HG03558 (cell line): ENCODE measurements around the gene ZDHHC11.
"Not testable (repeated sequence)": the region's sequence is repeated elsewhere in the genome, so short reads cannot be mapped to it uniquely, and the experiment has no call there.

Source experiments
- ATAC-seq: cut with Tn5 transposase; IDR thresholded peaks from one replicate; pipeline ENCODE4 v1.9.1; 2021; ENCODE audit warnings: moderate number of reproducible peaks; ENCODE audit not compliant: unreplicated experiment; ENCODE audit errors: extremely low read depth

The ZDHHC11 gene

GRCh38 chr5:816176-816575 lies 34.6 kb downstream of the ZDHHC11 start:
- no peak for ATAC-seq

DNA sequence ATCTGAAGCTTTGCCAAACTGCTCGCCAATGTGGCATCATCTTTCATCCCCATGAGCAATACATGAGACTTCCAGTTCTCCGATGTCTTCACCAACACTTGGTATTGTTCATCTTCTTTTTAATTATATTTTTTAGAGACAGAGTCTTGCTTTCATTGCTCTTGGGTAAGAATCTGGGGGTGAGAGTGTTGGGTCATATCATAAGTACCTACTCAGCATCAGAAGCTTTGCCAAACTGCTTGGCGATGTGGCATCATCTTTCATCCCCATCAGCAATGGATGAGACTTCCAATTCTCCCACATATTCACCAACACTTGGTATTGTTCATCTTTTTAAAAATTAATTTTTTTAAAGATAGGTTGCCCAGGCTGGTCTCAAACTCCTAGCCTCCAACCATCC lies 35.3 kb downstream of the ZDHHC11 start:
- ATAC-seq: no peak

DNA sequence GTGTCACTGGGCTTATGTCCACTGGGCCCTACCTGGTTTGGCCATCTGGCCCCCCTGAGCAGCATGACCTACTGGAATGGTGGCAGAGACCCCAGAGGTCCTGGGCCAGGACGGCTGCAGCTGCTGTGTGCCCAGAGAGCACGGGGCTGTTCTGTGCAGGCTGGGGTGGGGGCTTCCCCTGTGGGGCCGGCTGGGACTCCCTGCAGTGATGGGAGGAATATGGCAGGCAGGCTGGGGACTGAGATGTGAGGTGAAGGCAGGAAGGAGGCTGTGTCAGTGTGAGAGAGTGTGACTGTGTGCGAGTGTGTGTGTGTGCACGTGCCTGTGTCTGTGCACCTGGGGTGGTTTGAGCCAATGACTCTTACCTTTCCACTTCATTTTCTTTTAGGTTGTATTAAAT lies 37.2 kb downstream of the ZDHHC11 start:
- ATAC-seq: not testable (repeated sequence)

- not testable (repeated sequence) for ATAC-seq
These were observed 39.4 kb downstream of the ZDHHC11 start for GRCh38 chr5:811384-811783.

DNA sequence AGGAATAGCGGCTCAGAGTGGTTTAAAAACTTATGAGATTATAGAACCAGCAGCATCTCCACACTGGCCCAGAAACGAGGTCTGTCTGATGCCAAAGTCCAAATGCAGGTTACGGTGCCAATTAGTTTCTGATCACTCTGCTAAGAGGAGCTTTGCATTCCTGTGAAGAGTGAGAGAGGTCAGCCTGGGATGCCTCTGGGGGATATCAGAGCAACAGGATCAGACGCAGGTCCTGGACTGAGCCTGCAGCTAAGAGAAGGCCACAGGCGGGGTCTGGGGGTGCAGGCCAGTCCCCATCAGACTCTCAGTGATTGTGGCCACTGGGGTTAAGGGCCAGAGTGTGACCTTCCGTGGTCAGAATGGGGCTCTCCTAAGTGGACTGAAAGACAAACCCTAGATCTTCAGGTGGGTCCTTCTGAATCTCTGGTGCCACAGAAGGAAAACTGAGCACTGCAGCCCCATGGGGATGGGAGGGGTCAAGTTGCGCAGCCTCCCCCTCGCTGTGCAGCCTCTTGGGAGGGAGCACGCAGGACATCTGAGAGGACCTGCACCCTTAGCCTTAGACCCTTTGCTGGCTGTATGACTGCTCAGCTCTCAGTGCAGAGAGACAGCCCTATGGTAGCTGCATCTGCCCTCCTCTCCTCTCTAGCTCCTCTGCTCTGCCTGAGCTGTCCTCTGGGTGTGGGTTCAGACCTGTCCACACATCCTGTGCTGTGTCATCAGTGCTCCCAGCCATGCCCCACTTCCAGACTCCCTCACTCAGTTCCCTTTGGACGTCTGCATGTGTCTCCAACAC lies 42.9 kb downstream of the ZDHHC11 start:
- ATAC-seq: not testable (repeated sequence)

GRCh38 chr5:801472-801871 lies 49.3 kb downstream of the ZDHHC11 start:
- ATAC-seq: no peak

- ATAC-seq: not testable (repeated sequence)
These were observed 49.7 kb downstream of the ZDHHC11 start for GRCh38 chr5:801055-801454.

GRCh38 chr5:798505-799138 lies 52.2 kb downstream of the ZDHHC11 start:
- ATAC-seq: not testable (repeated sequence)

DNA sequence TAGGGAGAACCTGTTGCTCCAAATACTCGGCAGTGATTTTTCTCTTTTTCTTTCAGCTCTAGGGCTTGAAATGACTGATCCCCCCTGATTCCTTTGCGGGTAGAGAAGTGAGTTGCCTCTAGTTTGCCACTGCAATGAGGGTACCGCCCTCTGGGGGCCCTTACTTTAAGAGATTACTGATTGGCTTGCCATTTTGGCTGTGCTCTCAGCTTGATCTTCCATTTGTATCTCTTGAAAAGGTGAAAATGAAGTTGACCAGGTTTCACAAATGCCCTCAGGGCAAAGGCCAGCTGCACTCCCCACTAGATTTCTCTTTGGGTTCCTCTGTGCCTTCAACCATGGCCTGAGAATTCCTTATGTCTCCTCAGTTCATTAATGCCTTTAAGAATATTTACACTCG lies 52.8 kb downstream of the ZDHHC11 start:
- ATAC-seq: not testable (repeated sequence)

DNA sequence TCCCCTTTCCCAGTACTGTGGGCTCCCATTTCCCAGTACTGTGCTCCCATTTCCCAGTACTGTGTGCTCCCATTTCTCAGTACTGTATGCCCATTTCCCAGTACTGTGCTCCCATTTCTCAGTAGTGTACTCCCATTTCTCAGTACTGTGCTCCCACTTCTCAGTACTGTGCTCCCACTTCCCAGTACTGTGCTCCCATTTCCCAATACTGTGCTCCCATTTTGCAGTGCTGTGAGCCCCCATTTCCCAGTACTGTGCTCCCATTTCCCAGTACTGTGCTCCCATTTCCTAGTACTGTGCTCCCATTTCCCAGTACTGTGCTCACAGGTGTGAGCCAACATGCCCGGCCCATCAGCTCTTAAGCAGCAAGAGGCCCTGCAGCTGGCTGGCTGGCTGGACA lies 54.9 kb downstream of the ZDHHC11 start:
- ATAC-seq: not testable (repeated sequence)

DNA sequence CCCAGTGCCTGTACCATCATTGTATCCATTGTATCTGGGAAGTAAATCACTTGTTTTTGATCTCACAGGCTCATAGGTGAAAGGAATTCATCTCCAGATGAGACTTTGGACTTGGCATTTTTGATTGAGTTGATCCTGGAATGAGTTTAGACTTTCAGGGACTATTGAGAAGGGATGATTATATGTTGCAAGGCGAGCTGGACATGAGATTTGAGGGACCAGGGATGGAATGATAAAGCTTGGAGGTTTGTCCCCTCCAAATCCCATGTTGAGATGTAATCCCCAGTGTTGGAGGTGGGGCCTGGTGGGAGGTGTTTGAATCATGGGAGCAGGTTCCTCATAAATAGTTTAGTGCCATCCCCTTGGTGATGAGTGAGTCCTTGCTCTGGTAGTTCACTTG lies 55.8 kb downstream of the ZDHHC11 start:
- ATAC-seq: not testable (repeated sequence)

- ATAC-seq: not testable (repeated sequence)
These were observed 62.1 kb downstream of the ZDHHC11 start for GRCh38 chr5:788703-789102.

- not testable (repeated sequence) for ATAC-seq
These were observed 62.9 kb downstream of the ZDHHC11 start for GRCh38 chr5:787857-788233.

DNA sequence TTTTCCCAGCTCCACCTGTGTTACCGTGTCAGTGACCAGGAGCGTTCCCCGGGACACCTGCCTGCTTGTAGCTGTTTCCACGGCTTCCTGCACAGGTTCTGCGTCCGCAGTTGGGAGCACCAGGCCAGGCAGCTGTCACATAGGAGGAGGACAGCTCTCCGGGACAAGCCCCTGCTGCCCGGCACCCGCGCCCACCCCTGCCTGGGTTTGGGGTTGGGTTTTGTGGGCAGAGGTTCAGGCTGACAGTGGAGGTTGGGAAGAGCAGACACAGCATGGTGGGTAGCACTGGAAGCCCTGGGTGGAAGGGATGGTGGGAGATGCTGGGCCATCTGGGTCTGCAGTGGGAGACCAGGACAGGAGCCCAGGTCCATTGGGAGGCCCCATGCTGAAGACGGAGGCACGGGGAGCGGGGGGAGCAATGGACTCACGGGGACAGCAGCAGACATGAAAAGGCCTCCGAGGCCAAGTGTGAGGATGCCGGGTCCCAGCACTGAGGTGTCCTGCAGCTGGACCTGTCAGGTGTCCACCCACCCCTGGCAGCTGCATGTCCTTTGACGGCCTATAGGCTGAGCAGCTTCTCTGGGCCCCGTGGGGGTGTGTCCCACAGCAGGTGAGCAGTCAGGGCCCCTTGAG lies 63.4 kb downstream of the ZDHHC11 start:
- not testable (repeated sequence) for ATAC-seq

DNA sequence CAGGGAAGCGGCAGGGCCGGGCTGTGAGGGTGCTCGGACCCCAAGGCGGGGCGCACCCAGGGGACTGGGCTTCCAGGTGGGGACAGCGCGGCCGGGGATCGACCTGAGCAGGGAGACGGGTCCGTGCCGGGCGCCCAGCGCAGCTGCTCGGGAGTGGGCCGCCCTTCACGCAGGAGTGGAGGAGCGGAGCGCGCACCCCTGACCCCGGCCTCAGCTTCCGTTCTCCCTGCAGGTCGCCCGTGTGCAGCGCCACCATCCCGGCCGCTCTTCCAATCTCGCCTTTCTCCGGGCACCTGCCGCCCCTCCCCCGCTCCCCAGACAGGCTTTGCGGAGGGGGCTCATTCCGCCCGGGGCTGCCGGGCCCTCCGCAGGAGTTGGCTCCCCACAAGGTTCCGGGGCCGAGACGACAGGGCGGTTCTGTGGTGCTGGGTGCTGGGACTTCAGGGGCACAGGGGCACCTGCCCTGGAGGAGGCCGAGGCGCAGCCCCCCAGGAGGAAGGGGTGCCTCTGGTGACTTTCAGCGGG lies 65.5 kb downstream of the ZDHHC11 start:
- ATAC-seq: not testable (repeated sequence)

DNA sequence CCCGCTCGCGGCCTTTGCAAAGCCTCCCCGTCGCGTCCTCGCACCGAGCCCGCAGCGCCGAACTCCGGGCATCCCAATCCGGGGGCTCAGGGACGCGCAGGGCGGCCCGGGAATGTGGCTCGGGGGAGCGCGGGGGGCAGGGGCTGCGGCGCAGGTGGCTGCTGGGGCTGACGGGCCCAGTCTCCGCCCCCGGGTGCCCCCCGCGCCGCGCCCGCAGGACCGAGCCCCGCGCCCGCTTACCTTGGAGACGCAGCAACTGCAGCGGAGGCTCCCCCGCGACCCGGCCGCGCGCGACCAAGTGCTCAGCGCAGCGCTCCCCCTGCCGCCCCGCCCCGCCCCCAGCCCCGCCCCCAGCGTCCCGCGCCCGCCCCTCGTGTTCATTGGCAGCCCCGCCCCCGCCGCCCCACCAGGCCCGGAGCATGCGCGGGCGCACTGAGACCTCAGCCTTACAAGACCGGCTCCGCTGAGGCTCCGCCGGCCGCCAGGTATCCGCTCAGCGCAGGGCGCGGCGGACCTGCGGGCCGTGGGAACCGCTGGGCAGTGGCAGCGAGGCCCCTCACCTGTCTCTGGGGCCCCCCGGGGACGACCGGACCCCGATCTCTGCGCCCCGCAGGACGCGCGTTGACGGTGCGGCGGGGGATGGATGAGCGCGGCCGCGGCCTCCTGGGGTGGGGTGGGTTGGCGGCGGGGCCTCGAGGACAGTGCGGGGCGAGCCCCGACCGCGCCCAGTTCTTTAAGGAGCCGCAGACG lies 66.2 kb downstream of the ZDHHC11 start, which contains the start of gene ZDHHC11B:
Gene ZDHHC11B, minus strand, starts transcription at position 302 of the 750 bp plus-strand sequence. CDS start 17,810 bp downstream, outside the sequence.
- peak; percentile 54 for ATAC-seq

GRCh38 chr5:783881-784427 lies 66.8 kb downstream of the ZDHHC11 start:
- not testable (repeated sequence) for ATAC-seq

DNA sequence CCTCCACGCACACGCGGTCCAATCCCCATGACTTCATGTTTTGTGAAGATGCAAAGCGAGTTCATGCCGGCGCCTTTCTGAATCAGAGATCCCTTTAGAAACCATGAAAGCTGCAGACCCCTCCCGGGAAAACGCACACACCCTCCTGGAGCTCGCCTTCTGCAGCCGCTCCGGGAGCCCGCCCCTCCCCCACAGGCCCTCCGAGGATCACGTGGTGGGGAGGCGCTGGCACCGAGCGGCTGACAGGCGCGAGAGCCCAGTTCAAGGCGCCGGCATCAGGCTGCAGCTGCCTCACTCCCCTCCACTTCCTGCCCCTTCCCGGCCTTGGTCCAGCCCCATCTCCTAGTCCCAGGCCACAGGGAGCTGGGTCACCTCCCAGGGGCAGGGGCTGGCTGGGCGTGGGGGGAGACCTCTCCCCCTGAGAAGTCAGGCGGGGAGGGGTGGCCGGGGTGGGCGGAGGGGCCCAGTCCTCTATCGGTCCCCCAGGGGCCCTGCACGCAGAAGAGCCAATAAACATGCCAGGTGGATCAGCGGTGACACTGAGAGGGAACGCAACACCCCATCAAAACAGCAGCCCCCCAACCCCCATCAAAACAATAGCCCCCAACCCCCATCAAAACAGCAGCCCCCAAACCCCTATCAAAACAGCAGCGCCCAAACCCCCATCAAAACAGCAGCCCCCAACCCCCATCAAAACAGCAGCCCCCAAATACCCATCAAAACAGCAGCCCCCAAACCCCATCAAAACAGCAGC lies 67.6 kb downstream of the ZDHHC11 start:
- not testable (repeated sequence) for ATAC-seq

DNA sequence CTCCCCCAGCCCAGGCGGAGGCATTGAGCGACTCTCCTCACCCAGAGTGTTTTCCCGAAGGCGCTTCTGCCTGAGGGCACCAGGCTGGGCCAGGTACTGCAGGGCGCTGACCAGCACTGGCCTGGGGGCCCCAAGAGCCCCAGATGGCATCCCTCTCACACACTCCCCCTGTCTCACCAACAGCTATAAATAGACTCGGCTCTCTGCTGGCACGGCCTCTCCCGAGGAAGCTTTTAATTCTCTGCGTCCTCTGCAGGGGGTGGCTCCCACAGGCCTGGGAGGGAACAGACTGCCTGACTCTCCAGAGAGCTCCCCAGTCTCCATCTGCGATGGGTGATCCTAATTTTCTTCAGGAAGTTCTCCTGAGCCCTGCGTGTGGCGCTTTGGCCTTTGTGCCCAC lies 68.4 kb downstream of the ZDHHC11 start:
- ATAC-seq: not testable (repeated sequence)
